ENCODE measurements around the gene SPACA4. TPM values are rescaled to one million over a fixed set of nuclear protein-coding genes. Genes with fewer than 3 reads are reported as not detected.

Gene SPACA4
- total RNA-seq, 2 experiments from 2014 or later: not detected

- no peaks in the 10 kb centered on the region for H3K36me3 Mint-ChIP-seq (ENCODE audit: low read depth)
- peak overlapping the region; percentile 65 for H3K27ac Mint-ChIP-seq
- CTCF ChIA-PET: interaction anchor here (1.2 to 2.4 kb wide), 9 partner anchors 12 to 197 kb away, joined by 4 to 20 read pairs (median 6); no protein-coding TSS in a partner anchor
- peak overlapping the region; percentile 79 for H3K4me3 Mint-ChIP-seq
- H3K9me3 Mint-ChIP-seq (ENCODE audit: insufficient read depth): no peaks in the 10 kb centered on the region
- H3K4me1 Mint-ChIP-seq (ENCODE audit: low read depth): peaks cover 46% of the 10 kb centered on the region
- POLR2A ChIA-PET: interaction anchor here (0.6 to 1.9 kb wide), 4 partner anchors 9 to 289 kb away, joined by 3 to 9 read pairs (median 5); partner anchors contain the start of genes DBP, RPL18 and SPHK2
- no peak for ATAC-seq
- no peaks in the 10 kb centered on the region for H3K27me3 Mint-ChIP-seq (ENCODE audit: low read depth)
- no peak for DNase-seq
Measured at GRCh38 chr19:48646722-48647216, 40.2 kb downstream of the SPACA4 start.

- ATAC-seq: no peak
- DNase-seq: no peak
- Mint-ChIP-seq H3K27ac (peak overlapping the region; percentile 10), H3K4me3 (no peak overlapping the region), H3K36me3 (ENCODE audit: low read depth) (no peaks in the 10 kb centered on the region), H3K9me3 (ENCODE audit: insufficient read depth) (no peaks in the 10 kb centered on the region), H3K27me3 (ENCODE audit: low read depth) (no peaks in the 10 kb centered on the region), H3K4me1 (ENCODE audit: low read depth) (peaks cover 51% of the 10 kb centered on the region)
- POLR2A ChIA-PET: no interaction called here
- CTCF ChIA-PET: no interaction called here
Measured at GRCh38 chr19:48648134-48648533, 41.6 kb downstream of the SPACA4 start.

- Mint-ChIP-seq H3K27ac (no peak overlapping the region), H3K36me3 (ENCODE audit: low read depth) (no peaks in the 10 kb centered on the region), H3K4me1 (ENCODE audit: low read depth) (peaks cover 35% of the 10 kb centered on the region), H3K9me3 (ENCODE audit: insufficient read depth) (no peaks in the 10 kb centered on the region), H3K4me3 (no peak overlapping the region), H3K27me3 (ENCODE audit: low read depth) (no peaks in the 10 kb centered on the region)
- ChIA-PET CTCF (interaction anchor here (0.9 to 1.2 kb wide), 2 partner anchors 24 to 191 kb away, joined by 3 to 5 read pairs; no protein-coding TSS in a partner anchor), POLR2A (interaction anchor here (0.6 to 0.9 kb wide), 2 partner anchors 8 to 1706 kb away, joined by 3 read pairs; no protein-coding TSS in a partner anchor)
- ATAC-seq (no peak), DNase-seq (no peak)
Measured at GRCh38 chr19:48650974-48651682, 44.6 kb downstream of the SPACA4 start.

GRCh38 chr19:48651683-48652048 lies 45.1 kb downstream of the SPACA4 start:
- POLR2A ChIA-PET: interaction anchor here (0.9 kb wide), 1 partner anchor 8 kb away, joined by 3 read pairs; no protein-coding TSS in a partner anchor
- DNase-seq: no peak

GRCh38 chr19:48654299-48655059 lies 47.9 kb downstream of the SPACA4 start:
- peaks cover 18% of the 10 kb centered on the region for H3K4me1 Mint-ChIP-seq (ENCODE audit: low read depth)
- no peaks in the 10 kb centered on the region for H3K9me3 Mint-ChIP-seq (ENCODE audit: insufficient read depth)
- no peak overlapping the region for H3K27ac Mint-ChIP-seq
- DNase-seq (no peak), ATAC-seq (no peak)
- peaks cover 11% of the 10 kb centered on the region for H3K27me3 Mint-ChIP-seq (ENCODE audit: low read depth)
- CTCF ChIA-PET: interaction anchor here (1.9 kb wide), 1 partner anchor 263 kb away, joined by 5 read pairs; the partner anchor contains the start of gene KDELR1
- H3K4me3 Mint-ChIP-seq: no peak overlapping the region
- POLR2A ChIA-PET: no interaction called here
- H3K36me3 Mint-ChIP-seq (ENCODE audit: low read depth): no peaks in the 10 kb centered on the region

More at GRCh38 chr19:48651683-48652048, 45.1 kb downstream of the SPACA4 start:
- peaks cover under 1% of the 10 kb centered on the region for H3K27me3 Mint-ChIP-seq (ENCODE audit: low read depth)
- H3K9me3 Mint-ChIP-seq (ENCODE audit: insufficient read depth): no peaks in the 10 kb centered on the region
- no peak overlapping the region for H3K27ac Mint-ChIP-seq
- no peaks in the 10 kb centered on the region for H3K36me3 Mint-ChIP-seq (ENCODE audit: low read depth)
- CTCF ChIA-PET: interaction anchor here (1.2 kb wide), 1 partner anchor 191 kb away, joined by 5 read pairs; no protein-coding TSS in a partner anchor
- ATAC-seq: no peak
- H3K4me1 Mint-ChIP-seq (ENCODE audit: low read depth): peaks cover 32% of the 10 kb centered on the region
- no peak overlapping the region for H3K4me3 Mint-ChIP-seq

- DNase-seq (no peak), ATAC-seq (no peak)
- peaks cover 11% of the 10 kb centered on the region for H3K27me3 Mint-ChIP-seq (ENCODE audit: low read depth)
- no peaks in the 10 kb centered on the region for H3K9me3 Mint-ChIP-seq (ENCODE audit: insufficient read depth)
- H3K4me1 Mint-ChIP-seq (ENCODE audit: low read depth): peaks cover 17% of the 10 kb centered on the region
- H3K27ac Mint-ChIP-seq: no peak overlapping the region
- ChIA-PET CTCF (no interaction called here), POLR2A (no interaction called here)
- no peak overlapping the region for H3K4me3 Mint-ChIP-seq
- H3K36me3 Mint-ChIP-seq (ENCODE audit: low read depth): no peaks in the 10 kb centered on the region
Measured at GRCh38 chr19:48656840-48657474, 50.4 kb downstream of the SPACA4 start.

Other genes with a start within 250 kb of the SPACA4 start
- 10 to 100 TPM; 17.1 to 19.4 TPM for gene TMEM143, start 242.8 kb upstream of the SPACA4 start, total RNA-seq
- gene SYNGR4, start 242.4 kb upstream of the SPACA4 start, total RNA-seq: not detected
- 10 to 100 TPM; 70.3 to 71.3 TPM for gene KDELR1, start 215.2 kb upstream of the SPACA4 start, total RNA-seq
- under 1 TPM; 0.05 to 0.08 TPM for gene GRIN2D, start 213.1 kb upstream of the SPACA4 start, total RNA-seq
- 10 to 100 TPM; 46.4 to 50.4 TPM for gene GRWD1, start 160.8 kb upstream of the SPACA4 start, total RNA-seq
- 1 to 10 TPM; 1.4 to 1.5 TPM for gene KCNJ14, start 151.2 kb upstream of the SPACA4 start, total RNA-seq
- gene CYTH2, start 137.4 kb upstream of the SPACA4 start, total RNA-seq: 10 to 100 TPM; 48.3 to 50.3 TPM
- 1 to 10 TPM; 2.8 to 3.7 TPM for gene LMTK3, start 94.9 kb upstream of the SPACA4 start, total RNA-seq
- not detected for gene SULT2B1, start 54.6 kb upstream of the SPACA4 start, total RNA-seq
- 1 to 10 TPM; 1.7 to 2.3 TPM for gene FAM83E, start 8.3 kb downstream of the SPACA4 start, total RNA-seq
- 1,000 to 10,000 TPM; 1,371 to 1,433 TPM for gene RPL18, start 12.4 kb downstream of the SPACA4 start, total RNA-seq
- 10 to 100 TPM; 33.0 to 33.1 TPM for gene SPHK2, start 12.8 kb downstream of the SPACA4 start, total RNA-seq
- 10 to 100 TPM; 17.3 to 18.3 TPM for gene DBP, start 30.6 kb downstream of the SPACA4 start, total RNA-seq
- gene CA11, start 39.4 kb downstream of the SPACA4 start, total RNA-seq: 1 to 10 TPM; 5.2 to 6.3 TPM
- under 1 TPM; 0.55 to 0.78 TPM for gene NTN5, start 66.3 kb downstream of the SPACA4 start, total RNA-seq
- not detected for gene FUT2, start 89.2 kb downstream of the SPACA4 start, total RNA-seq
- gene MAMSTR, start 113.0 kb downstream of the SPACA4 start, total RNA-seq: 1 to 10 TPM in 1 of 2 experiments, under 1 TPM in 1; 0.79 to 1.3 TPM
- gene RASIP1, start 133.9 kb downstream of the SPACA4 start, total RNA-seq: under 1 TPM; 0.26 to 0.42 TPM
- gene IZUMO1, start 140.2 kb downstream of the SPACA4 start, total RNA-seq: not detected
- under 1 TPM; 0.16 to 0.26 TPM for gene FUT1, start 145.9 kb downstream of the SPACA4 start, total RNA-seq
- not detected for gene FGF21, start 148.8 kb downstream of the SPACA4 start, total RNA-seq
- gene BCAT2, start 204.3 kb downstream of the SPACA4 start, total RNA-seq: 10 to 100 TPM; 47.2 to 48.6 TPM
- 1 to 10 TPM in 1 of 2 experiments, under 1 TPM in 1; 0.89 to 1.1 TPM for gene HSD17B14, start 229.7 kb downstream of the SPACA4 start, total RNA-seq

All from activated CD8-positive, alpha-beta T cell treated with anti-CD3 and anti-CD28 coated beads, Interleukin-2, amount 10 ng/mL, durations not matched to agents 7 days and 5 days (primary cell).